Raji (cell line): Measurements from ENCODE around the gene RPTOR.

Experiments
- POLR2A ChIP-seq: IDR thresholded peaks from 2 replicates; pipeline ENCODE4 v1.6.1; 2011; ENCODE audit warnings: low read depth, low read length, control low read depth; ENCODE audit not compliant: insufficient read depth

Gene RPTOR

DNA sequence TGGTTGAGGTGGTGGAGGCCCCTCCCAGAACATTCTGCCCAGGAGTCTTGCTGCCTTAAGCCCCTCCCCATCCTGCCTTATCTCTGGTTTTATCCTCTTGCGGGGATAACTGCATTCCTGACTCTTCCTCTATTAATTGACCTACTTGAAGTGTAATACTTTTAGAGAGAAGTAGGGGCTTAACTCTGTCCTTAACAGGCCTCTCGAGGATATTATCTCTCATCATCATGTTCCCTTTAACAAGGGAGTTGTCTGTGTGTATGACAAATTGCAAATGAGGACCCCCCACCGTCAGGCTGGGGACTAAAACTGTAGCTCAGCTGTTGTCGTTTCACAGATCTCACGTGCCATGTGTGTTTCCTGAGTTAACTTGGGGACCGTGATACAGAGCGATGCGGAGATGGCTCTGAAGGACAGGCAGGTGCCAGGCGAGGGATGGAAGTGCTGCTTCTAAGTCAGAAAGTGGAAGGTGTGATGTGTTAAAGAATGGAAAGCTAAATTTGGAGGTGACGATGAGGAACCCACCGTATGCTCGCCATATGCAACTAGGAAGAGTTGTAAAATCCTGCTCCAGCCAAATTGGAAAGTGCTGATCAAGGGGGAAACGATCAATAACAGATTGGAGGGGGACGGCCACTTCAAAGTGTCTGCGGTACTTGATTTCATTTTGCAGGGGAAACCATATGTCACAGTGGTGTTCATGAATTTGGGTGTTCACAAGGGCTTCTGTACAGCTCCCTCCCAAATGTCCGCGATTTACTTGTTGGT is 106.3 kb downstream of the RPTOR start:
- TF ChIP-seq POLR2A, result no peak

GRCh38 chr17:80652756-80653330 is 108.2 kb downstream of the RPTOR start:
- TF ChIP-seq POLR2A, result no peak

- TF ChIP-seq POLR2A, result no peak
These were observed 109.2 kb downstream of the RPTOR start for GRCh38 chr17:80653856-80654255.

DNA sequence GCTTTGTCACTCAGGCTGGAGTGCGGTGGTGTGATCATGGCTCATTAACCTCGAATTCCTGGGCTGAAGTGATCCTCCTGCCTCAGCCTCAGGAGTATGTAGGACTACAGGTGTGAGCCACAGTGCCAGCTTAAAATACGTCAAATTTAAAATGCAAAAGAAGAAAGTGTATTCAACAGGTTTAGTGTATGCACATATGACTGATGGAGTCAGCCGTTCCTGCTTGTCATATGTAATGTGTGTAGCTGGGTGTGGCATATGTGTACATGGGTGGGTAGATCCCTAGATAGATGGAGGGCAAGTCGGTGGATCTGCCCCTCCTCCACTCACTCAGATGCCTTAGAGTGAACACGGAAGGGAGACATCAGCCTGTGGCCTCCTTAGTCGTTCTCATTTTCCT is 111.0 kb downstream of the RPTOR start:
- TF ChIP-seq POLR2A, result no peak

GRCh38 chr17:80656590-80656989 is 112.0 kb downstream of the RPTOR start:
- no peak for TF ChIP-seq POLR2A

DNA sequence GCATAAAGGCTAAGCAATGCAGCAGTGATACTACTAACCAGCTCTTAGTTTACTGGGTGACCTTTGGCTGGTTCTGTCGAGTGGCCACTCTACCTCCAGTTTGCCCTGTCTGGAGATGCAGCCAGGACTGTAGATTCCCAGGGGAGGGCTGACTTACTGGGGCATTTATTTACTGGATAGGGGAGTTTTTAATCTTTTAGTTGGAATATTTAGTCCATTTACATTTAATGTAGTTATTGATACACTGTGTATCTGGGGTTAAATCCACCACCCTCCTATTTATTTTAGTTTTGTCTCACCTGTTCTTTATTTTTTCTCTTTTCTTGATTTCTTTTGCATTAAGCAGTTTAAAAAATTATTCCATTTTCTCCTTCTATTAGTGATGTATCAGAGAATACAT is 112.9 kb downstream of the RPTOR start:
- TF ChIP-seq POLR2A, result no peak

GRCh38 chr17:80658821-80659220 is 114.2 kb downstream of the RPTOR start:
- no peak for TF ChIP-seq POLR2A

- TF ChIP-seq POLR2A, result no peak
These were observed 115.0 kb downstream of the RPTOR start for GRCh38 chr17:80659651-80660050.

DNA sequence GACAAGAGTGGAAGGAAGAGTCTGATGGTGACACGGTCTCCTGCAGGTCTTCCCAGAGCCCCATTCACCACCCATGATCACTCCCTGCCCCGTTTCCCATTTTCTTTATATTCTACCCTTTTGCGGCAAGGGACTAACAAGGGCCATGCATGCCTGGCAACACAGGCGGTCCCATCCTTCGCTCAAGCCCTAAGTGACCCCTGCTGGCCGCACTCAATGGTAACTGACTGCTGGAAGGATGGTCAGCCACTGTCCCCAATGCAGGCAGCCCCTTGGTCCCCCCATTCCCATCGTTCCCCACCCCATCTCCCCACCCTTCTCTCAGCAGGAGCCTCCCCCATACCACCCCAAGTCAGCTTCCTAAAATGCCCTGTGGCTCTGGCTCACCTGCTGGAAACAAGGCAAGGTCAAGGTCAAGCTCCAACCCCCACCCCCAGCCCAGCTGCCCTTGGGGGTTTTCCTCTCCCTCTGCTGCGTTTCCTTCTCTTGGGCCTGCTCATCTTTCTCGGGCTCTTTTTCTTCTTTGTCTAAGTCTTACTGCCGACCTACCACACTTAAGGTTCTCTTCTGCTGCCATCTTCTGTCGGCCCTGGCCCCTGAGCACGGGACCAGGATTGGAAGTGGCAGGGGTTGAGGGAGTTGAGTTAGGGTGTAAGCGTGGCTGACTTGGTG is 116.0 kb downstream of the RPTOR start:
- TF ChIP-seq POLR2A, result no peak

- no peak for TF ChIP-seq POLR2A
These were observed 117.9 kb downstream of the RPTOR start for GRCh38 chr17:80662557-80662956.

DNA sequence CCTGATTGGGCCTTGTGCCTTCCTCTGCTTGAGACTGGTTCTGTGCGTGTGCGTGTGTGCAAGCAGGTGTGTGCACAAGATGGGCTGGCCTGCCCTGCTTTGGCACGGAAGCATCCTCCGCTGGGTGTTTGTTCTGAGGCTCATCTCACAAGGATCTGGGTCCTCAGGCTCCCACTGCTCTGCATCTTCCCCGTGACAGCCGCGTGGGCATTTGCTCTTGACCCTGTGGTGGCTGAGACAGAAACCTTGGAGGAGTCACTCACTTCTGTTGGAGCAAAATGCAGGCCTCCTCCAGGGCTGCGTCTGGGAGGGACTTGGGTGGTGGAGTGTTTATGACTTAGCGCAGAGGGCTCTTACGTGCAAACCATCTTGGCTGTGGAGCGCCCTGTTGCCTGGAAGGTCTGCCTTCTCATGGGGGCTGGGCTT is 119.2 kb downstream of the RPTOR start:
- TF ChIP-seq POLR2A, result no peak

DNA sequence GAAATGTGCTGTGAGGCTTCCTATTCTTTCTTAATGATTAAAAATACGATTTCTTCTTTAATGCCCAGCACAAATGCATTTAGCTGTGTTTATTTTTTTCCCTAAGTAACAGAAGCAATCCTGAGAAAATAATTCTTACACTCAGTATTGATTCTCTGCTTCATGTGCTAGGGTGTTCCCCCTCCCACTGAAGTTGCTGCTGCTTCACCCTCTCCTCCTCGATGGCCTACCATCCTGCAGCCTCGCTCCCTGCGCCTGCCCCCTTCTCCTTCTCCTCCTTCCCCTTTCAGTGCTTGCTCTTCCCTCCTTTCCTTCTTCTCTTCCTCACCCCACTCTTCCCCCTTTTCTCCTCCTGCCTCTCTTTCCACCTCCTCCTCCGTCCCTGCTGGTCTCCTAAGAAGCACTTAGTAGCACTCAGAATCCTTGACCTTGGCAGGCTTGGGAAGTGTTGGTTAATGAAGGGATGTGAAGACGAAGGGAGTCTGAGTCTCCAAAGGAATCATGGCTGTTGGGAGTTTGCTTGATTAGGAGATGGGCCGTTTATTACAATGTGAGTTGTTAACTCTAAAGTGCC is 119.7 kb downstream of the RPTOR start:
- no peak for TF ChIP-seq POLR2A

DNA sequence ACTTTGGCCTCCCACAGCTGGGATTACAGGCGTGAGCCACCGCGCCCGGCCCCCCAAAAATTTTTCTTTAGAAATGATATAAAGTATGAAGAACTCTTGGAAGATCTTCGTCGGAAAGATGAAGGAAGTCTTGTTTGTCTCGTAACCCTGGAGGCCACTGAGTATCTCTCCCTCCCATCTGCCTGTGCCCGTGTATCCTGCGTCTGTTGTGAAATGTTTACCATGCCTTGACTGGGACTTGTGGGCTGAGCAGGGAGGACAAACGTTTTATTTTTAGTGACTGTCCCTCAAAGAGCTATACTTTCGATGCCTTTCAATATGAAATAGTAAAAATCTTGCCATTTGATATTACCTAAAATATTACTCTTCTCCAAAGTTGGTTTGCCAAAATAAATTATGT is 121.2 kb downstream of the RPTOR start:
- no peak for TF ChIP-seq POLR2A

GRCh38 chr17:80666867-80667266 is 122.2 kb downstream of the RPTOR start:
- no peak for TF ChIP-seq POLR2A

DNA sequence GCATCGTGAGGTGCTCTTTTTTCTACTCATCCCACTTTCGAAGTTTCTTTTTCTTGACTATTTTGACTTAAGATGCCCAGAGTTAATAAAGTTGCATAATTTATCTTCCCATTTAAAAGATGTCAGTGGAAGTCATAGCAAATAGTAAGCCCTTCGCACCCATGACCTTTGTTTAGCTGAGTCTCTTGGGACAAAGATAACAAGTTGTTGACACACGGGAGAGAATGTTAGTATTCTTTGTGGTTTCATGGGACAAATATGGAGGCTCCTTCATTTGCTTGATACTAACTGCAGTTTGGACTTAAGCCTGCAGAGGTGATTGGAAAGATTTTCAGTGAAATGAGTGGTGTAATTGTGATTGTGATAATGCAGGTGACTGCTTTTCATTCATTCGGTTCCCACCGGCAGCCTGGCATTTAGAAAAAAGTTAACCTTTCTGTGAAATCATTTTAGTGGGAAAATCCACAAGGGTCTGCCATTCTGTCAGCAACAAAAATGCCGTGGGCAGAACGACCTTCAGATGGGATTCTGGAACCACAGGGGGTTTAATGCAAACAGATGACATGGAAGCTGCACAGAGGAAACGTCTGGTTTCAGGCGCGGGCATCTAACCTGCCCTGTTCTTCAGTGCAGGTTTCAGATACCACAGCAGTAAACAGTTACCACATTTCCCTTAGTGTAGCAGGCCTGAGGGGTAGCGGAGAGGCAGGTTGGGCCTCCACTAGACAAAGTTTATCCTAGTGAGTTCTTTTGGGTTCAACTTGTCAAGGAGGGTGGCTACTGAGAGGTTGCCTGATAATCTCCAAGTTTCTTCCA is 123.0 kb downstream of the RPTOR start:
- no peak for TF ChIP-seq POLR2A

DNA sequence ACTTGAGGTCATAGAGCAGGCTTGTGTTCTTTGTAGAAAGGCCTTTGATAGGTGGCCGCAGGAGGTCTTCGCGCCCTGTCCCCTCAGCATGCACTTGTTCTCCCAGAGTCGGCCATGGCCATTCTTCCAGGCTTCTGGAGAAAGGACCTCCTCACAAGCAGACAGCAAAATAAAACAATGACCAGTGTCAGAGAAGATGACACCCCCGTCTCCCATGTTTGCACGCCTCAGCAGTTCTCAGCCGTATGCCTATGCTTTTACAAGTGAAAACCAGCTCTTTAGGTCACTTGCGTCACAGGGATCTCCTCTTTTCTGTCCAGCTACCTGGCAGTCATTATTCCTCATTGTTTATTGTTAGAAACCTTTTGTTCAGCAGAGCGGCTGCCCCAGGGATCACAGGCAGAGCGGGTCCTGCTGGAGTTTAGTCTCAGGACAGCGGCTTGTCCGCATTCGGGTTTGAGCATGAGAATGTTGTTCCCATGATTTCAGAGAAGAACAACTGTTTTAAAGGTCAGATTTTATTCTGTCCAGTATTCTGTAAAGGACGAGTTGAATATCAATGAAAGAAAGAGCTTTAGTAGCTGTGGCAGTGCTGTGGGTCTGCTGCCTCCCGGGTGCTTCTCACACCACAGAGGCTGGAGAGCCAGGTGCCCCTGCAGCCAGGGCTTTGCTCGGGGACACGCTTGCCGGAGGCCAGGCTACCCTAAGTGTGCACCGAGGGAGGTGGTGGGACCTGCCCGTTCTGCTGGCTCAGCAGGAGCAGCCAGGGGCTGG is 123.9 kb downstream of the RPTOR start:
- TF ChIP-seq POLR2A, result no peak
